HS-5 (cell line): ENCODE results near the gene LRR1.
"Not testable (repeated sequence)": the region's sequence is repeated elsewhere in the genome, so short reads cannot be mapped to it uniquely, and the experiment has no call there.

Source experiments
- DNase-seq: peaks from one replicate; pipeline ENCODE4 v3.0.0-alpha.2; 2012; ENCODE audit warnings: low read depth

LRR1 gene, protein sequence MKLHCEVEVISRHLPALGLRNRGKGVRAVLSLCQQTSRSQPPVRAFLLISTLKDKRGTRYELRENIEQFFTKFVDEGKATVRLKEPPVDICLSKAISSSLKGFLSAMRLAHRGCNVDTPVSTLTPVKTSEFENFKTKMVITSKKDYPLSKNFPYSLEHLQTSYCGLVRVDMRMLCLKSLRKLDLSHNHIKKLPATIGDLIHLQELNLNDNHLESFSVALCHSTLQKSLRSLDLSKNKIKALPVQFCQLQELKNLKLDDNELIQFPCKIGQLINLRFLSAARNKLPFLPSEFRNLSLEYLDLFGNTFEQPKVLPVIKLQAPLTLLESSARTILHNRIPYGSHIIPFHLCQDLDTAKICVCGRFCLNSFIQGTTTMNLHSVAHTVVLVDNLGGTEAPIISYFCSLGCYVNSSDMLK

DNA sequence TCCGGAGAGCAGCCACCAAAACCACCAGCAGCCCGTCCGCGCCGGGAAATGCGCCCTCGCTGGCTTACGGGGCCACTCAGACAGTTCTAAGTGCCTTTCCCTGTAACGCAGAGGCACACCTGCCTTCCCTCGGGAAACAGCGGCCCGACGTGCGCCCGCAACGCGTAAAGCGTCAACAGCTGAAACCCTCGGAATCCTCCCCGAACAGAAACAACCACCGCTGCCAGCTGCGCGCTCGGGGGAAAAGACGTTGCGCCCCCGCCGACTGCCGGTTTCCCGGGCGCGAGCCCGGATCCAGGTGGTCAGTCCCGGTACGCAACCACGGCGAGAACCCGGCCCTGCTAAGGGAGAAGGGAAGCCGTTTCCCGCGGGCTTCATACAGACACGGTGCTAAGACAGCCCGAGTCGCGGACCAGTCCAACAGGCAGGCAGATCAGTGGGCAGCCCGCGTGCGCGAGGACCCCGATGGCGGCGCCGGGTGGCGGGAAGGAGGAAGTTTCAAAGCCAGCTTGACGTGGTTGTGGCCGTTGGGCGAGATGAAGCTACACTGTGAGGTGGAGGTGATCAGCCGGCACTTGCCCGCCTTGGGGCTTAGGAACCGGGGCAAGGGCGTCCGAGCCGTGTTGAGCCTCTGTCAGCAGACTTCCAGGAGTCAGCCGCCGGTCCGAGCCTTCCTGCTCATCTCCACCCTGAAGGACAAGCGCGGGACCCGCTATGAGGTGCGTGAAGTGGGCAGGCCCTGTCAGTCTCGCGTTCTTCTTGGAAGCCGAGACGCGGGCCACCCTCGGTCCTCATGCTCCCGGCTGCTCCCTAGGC, at the start of gene LRR1:
Gene LRR1 (plus strand): TSS at position 456 of the 816 bp plus-strand sequence. CDS start 81 bp downstream, at position 537.
- peak; percentile 70 for DNase-seq

DNA sequence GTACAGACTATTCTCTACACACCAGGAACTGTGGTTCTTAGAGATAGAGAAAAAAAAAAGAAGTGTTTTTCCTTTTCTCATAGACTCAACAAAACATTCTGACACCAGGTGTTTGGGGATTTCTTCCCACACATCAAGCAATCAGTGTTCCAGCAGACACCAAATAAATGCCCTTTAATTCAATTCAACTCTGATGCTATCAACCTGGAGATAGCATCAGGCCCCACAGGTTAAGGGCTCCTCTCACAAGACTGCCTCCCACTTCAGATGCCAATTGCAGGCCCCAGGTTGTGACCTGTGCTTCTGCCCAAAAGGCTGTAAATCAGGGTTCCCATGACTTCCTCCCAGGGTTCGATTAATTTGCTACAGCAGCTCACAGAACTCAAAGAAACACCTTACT, 49.3 kb upstream of the LRR1 start:
- no peak for DNase-seq

DNA sequence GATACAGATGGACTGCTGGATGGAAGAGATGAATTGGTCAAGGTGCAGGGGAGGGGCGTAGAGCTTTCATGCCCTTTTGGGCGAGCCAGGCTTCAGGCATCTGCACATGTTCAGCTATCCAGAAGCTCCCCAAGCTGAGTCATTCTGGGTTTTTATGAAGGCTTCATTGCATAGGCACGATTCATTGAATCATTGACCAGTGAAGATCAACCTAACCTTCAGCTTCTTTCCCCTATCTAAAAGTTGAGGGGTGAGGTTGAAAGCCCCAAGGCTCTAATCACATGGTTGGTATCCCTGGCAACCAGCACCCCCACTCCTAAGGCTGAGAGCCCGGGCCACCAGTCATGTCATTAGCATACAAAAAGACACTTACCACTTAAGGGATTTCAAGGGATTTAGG, 48.9 kb upstream of the LRR1 start:
- DNase-seq = peak; percentile 51

DNA sequence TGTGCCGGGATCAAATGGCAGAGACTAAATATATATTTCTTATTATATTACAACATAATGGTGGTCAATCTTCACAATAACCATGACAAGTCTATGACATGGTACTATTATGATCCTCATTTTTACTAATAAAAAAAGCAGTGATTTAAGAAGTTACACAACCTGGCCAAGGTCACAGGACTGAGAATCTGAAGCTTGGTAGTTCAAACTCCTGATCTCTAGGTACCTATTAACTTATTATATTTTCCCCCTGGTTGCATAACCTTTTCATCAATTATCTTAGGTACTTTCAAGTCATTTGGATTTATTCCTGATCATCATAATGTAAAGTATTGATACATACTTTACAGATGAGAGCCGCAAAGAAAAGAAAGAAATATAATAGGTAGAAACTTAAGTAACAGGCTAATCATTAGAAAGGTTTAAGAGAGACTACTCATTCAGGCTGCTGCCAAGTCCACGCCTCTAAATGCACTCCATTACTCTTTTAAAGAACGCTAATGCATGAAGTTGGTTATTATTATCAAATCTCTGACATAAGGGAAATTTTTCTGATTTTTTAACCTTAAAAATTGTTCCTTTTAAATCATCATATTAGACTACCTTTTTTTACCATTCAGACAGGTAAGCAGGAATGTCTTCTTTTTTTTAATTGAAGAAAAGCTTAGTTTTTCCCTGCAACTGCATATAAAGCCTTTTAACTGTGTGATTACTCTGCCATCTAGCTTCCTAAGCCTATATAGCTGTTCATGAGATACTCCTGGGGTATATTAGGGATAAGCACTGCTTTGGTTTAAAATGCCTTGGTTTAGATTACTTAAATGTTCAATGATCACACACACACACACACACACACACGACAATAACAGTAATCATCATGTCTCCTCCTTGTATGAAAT, 48.2 kb upstream of the LRR1 start:
- DNase-seq = no peak

DNA sequence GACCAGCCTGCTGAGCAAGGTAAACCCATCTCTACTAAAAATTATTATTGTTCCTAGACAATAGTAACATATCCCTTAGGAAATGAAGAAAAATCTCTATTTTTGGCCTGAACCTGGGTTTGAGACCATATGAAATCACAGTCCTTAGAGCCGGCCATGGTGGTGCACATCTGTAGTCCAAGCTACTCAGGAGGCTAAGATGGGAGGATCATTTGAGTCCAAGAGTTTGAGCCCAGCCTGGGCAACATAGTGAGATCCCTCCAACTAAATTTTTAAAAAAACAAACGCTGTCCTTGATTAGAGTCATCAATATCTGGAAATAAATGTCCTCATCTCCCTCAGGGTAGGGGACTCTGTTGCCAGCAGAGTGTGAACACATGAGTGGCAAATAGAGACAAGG, 47.2 kb upstream of the LRR1 start:
- DNase-seq = no peak

DNA sequence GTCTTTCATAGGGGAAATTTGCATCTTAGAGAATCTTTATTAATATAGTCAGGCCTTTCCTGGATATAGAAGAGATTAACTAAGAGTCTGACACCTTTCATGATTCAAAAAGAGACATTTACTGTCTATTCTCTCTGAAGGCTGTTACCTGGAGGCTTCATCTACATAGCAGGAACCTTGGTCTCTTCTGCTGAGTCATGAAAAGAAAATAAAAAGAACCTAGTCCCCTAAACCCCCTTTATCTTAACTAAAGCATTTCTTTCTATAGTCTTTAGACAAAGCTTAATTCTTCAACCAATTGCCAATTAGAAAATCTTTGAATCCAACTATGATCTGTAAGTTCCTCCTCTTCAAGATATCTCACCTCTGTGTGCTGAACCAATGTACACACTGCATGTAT, 45.6 kb upstream of the LRR1 start:
- no peak for DNase-seq

DNA sequence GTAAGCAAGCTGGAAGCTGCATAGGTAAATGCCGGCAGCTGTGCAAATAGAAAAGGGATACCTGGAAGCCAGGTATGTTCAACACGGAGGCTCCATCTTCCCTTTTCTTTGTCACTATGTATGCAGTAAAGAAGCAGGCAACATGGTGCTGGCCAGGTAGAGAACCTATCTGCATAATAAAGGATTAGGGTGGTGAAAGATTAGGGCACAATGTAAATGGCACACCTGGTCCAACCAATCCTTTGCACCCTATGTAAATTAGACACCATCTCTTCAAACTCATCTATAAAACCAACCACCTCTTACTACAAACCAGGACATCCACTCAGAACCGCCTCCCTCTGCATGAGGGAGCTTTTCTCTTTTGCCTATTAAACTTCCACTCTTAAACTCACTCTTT, 44.8 kb upstream of the LRR1 start:
- no peak for DNase-seq

DNA sequence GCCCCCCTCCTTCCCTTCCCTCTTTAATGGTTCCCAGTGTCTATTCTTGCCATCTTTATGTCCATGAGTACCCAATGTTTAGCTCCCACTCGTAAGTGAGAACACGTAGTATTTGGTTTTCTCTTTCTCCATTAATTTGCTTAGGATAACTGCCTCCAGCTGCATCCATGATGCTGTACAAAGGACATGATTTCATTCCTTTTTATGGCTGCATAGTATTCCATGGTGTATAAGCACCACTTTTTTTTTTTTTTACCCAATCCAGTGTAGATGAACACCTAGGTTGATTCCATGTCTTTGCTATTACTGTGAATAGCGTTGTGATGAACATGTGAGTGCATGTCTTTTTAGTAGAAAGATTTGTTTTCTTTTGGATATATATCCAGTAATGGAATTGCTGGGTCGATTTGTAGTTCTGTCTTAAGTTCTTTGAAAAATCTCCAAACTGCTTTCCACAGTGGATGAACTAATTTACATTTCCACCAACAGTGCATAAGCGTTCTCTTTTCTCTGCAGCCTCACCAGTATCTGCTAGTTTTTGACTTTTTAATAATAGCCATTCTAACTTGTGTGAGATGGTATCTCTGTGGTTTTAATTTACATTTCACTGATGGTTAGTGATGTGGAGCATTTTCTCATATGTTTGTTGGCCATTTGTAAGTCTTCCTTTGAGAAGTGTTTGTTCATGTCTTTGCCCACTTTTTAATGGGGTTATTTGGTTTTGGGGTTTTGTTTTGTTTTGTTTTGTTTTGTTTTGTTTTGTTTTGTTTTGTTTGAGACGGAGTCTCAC, 38.6 kb upstream of the LRR1 start:
- no peak for DNase-seq

DNA sequence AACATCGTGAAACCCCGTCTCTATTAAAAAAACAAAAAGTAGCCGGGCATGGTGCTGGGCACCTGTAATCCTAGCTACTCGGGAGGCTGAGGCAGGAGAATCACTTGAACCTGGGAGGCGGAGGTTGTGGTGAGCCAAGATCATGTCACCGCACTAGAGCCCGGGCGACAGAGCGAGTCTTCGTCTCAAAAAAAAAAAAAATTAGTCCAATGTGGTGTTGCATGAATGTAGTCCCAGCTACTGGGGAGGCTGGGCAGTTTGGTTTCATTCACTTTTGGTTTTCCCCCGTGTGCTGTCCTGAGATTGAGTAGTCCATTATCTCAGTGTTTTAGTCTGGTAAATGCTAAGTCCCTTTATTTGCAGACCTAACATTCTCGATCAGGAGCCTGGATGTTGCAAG, 32.0 kb upstream of the LRR1 start:
- DNase-seq = no peak

DNA sequence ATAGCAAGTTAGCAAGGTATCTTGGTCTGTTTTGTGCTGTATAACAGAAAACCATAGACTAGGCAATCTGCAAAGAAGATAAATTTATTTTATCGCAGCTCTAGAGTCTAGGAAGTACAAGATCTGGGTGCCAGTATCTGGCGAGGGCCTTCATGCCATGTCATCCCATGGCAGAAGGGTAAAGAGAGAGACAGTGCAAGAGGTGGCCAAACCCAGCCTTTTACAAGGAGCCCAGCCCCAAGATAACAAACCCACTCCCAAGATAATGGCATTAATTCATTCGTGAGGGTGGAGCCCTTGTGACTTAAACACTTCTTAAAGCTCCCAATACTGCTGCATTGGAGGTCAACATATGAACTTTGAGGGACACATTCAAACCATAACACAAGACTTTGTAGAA, 29.5 kb upstream of the LRR1 start:
- DNase-seq = no peak

DNA sequence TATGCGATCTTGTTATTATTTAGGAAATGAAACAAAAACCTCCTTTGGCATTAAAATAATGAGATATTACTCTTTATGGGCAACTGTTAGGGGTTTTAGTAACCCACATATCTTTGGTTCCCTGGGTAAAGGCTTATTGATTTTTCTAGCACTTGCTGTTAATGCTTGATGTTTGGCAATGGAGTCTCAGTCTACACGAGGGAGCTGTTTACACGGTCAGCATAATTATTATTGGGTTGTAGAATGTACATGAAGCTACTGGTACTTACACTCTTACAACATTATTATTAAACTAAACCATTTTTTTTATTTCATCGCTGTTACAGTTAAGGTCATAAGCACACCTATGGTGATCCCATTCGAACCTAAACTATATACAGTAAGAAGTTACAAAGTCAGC, 24.7 kb upstream of the LRR1 start:
- DNase-seq = no peak

DNA sequence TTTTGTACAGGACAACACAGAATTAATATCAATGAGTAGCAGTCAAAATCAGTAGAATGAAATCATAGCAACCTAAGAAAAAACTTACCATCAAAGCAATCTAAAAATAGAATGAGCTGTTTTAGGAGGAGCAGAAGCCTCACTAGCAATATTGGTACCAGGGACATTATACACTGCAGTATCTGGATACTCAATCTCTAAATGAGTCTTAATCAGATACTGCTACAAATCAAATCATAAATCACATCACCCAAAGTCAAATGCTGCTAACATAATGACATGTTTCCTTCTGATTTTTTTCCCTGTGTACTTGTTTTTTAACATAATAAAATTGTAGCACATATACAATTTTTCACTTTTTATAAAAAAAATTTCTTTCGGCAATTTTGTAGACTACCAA, 20.6 kb upstream of the LRR1 start:
- no peak for DNase-seq

DNA sequence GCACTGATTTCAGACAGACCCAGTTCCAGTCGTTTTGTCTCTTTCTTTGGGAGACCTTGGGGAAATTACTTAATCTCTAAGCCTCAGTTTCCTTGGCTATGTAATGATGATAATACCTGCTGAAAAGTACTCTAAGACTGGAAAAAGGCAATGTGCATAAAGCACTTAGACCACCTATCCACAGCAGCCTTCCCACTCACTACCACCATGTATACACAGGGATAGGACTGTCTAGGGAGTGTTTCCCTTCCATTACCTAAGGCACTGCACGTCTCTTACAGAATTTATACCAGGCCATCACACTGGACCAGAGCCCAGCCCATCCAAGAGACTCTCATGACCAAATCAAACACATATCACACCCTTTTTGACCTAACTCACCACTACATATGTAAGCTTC, 18.9 kb upstream of the LRR1 start:
- DNase-seq = no peak

DNA sequence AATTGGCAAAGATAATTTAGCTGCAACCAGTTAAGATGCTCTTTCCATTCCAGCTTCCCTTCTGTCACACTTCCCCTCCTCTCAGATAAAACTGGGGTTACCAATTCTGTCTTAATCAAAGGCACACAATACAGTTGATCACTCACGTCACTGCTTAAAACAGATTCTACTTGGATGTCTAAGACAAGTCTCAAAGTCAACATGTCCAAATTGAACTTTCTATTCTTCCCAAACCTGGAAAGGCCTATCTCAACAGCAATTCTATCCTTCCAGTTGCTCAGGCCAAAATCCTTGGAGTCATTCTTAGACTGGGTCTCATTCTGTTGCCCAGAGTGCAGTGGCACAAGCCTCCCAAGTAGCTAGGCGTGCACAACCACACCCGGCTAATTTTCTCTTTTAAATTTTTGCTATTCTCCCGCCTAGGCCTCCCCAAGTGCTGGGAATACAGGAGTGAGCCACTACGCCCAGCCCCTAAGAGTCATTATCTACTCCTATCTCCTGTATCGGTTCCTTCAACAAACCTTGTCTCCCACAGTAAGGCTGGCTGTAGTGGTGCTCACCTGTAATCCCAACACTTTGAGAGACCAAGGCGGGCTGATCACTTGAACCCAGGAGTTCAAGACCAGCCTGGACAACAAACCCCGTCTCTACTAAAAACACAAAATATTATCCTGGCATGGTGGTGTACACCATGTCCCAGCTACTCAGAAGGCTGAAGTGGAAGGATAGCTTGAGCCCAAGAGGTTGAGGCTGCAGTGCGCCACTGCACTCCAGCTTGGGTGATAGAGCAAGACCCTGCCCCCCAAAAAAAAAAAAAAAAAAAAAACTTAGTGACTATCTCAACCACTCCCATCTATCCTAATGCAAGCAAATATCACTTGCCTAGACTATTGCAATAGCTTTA, 17.3 kb upstream of the LRR1 start:
- no peak for DNase-seq

DNA sequence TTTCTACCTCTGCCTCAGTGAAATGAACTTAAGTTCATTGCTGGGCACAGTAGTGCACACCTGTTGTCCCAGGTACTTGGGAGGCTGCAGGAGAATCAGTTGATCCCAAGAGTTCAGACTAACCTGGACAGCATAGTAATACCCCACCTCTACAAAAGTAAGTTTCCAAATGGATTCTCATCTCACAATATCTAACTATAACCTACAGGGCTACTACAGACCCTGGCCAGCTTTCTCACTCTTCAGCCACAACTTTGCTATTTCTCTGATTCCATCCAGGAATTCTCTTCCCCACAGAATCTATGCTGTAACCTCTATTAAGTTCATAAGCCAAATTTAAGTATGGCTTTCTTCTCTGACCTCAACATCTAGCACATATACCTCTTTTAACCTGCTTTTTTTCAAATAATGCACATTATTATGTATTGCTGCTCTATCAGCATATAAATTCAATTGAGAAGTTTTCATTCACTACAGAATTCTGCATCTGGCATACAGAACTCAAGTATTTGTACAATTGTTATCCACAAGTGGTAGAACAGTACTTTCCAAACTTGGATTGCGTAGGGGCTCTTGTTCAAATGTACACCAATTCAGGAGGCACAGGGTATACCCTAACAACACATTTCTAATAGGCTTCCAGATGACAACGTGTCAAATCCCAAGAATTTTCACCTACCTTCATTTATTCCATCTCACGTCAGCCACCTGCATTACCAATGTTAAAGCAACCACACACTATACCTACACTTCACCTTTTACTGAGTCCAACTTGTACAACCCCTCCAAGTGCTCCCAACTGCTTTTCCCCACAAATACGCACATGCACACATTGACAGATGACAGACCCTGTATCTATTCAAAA, 16.4 kb upstream of the LRR1 start:
- no peak for DNase-seq

DNA sequence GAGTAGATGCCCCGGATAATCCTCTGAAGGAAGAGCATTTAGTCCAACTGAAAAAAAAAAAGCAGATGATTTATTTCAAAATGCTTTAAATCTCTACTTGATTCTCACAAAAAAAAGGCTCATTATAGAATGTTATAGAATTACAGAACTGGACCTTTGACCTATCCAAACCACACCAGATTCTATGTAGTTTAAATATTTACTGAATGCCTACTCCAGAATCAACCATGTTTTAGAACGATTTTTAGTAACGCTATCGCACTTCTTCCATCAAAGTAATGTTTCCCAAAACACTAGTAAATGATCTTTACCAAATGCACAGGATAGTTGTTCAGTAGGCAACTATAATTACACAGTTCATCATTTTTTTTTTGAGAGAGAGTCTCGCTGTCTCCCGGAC, 15.1 kb upstream of the LRR1 start:
- DNase-seq = no peak

DNA sequence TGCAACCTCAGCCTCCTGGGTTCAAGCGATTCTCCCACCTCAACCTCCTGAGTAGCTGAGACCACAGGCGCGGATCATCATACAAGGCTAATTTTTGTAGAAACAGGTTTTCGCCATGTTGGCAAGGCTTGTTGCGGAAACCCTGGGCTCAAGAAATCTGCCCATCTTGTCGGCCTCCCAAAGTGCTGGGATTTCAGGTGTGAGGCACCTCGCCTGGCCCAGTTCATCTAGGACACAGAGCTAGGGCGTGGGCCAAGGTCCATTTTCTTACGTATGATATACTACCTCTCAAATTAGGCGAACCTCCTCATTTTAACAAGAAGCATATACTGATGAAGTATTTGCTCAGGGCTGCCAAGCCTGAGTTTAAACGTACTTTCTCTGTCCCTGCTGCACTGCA, 14.7 kb upstream of the LRR1 start:
- no peak for DNase-seq

DNA sequence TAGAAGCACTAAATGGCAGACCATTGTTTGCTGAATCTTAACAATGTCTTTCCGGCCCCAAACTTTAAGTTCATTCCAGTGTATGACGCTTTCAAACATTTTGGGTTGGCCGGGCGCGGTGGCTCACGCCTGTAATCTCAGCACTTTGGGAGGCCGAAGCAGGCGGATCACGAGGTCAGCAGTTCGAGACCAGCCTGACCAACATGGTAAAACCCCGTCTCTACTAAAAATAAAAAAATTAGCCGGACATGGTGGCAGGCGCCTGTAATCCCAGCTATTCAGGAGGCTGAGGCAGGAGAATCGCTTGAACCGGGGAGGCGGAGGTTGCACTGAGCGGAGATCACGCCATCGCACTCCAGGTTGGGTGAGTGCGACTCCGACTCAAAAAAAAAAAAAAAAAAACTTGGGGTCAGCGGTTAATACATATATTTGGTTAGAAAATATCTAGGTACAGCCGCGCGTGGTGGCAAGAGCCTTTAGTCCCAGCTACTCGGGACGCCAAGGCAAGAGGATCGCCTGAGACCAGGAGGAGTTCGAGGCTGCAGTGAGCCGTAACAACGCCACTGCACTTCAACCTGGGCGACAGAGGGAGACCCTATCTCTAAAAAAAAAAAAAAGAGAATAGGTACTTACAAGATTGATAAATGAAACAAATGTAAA, 13.6 kb upstream of the LRR1 start:
- DNase-seq = not testable (repeated sequence)
